OCI-M2 (cell line): ENCODE data around the gene SH3TC1.

Experiments used
- DNase-seq: peaks from one replicate; lab custom pipeline; 2025; ENCODE audit not compliant: unreplicated experiment; lab: John Stamatoyannopoulos, UW

The SH3TC1 gene

DNA sequence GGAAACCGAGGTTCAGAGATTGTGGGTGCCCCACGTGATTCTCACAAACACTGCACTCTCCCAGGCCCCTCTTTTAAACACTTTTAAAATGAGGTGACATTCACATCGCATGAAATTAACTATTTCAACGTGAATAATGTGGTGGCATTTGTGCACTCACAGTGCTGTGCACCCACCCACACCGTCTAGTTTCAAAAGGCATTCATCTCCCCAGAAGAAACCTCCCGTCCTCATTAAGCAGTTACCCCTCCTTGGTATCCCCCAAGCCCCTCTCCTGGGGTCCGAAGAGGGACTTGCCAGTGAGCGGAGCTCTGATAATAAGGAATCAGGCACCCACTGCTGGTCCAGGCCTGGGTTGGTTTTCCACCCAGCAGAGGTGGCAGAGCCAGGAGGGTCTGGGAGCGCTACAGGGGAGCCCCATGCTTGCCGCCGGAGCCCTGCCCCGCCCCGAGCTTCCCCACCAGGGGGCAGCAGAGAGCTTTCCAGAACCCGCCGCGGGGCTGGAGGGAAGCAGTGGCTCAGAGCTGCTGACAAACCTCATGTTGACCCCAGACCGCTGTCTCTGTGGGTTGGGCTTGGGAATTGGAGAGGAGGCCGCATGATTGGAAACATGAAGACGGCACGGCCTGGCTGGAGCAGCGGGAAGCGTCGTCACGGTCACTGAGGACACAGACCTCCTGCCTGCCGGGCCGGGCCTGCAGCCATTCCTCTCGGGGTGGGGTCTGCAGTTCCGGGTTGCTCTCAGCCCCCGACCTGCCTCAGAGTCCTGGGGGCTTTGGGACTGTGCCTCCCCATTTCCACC is 43.0 kb downstream of the SH3TC1 start:
- peak; percentile 8 for DNase-seq

GRCh38 chr4:8242782-8243560 is 43.9 kb downstream of the SH3TC1 start:
- DNase-seq: no peak

- no peak for DNase-seq
These were observed 45.1 kb downstream of the SH3TC1 start for GRCh38 chr4:8244001-8244757.

- DNase-seq: no peak
These were observed 45.9 kb downstream of the SH3TC1 start for GRCh38 chr4:8244931-8245460.

- no peak for DNase-seq
These were observed 47.1 kb downstream of the SH3TC1 start for GRCh38 chr4:8245884-8246833.

- DNase-seq: no peak
These were observed 48.2 kb downstream of the SH3TC1 start for GRCh38 chr4:8247047-8247930.

GRCh38 chr4:8248091-8248490 is 49.0 kb downstream of the SH3TC1 start:
- no peak for DNase-seq

- DNase-seq: no peak
These were observed 51.1 kb downstream of the SH3TC1 start for GRCh38 chr4:8250227-8250626.

DNA sequence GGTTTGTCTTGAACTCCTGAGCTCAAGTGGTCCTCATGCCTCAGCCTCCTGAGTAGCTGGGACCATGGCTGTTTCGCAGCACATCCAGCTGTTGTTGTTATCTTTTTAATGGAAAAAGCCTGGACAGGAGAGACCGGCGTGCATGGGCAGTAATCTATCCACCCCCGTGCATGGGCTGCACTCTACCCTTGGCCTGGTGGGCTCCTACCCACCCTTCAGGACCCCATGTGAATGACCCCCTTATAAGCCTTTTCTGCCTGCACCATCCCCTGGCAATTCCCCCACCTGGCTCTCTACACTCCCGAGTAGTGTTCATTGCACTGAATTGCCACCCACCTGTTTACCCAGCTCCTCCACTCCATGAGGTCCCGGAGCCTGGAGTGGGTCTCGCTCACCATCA is 51.5 kb downstream of the SH3TC1 start:
- no peak for DNase-seq

DNA sequence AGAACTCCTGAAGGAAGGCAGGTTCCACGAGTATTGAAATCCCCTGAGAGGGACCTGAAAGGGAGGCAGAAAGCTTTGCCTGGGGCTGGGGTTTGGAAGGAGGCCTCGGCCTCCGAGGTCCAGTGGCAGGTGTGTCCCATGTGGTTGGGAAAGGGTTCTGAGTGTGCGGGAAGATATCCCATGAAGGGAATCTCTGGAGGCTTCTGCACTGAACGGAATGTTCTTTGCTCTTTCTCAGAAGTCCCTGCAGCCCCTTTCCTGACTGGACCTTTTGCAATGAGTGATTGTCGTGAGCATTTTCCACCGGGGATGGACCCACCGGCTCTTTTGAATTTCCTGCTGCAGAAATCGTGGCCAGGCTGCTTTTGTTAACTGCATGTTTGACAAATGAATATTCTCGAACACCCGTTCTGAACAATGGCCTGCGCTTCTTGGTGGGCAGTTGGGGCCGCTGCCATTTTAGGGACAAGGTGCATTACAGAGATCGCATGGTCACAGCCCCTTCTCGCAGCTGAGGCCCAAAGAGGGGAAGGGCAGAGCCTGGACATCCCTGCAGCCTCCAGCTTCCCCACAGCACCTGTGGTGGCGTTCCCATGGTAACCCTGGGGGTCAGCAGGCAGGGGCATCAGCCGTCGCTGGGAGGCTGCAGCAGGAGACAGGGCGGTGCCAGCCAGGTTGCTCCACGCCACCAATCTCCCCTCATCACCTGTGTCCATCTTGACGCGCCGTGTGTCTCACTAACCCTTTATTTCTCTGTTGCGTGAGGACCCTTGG is 52.2 kb downstream of the SH3TC1 start:
- DNase-seq: no peak

DNA sequence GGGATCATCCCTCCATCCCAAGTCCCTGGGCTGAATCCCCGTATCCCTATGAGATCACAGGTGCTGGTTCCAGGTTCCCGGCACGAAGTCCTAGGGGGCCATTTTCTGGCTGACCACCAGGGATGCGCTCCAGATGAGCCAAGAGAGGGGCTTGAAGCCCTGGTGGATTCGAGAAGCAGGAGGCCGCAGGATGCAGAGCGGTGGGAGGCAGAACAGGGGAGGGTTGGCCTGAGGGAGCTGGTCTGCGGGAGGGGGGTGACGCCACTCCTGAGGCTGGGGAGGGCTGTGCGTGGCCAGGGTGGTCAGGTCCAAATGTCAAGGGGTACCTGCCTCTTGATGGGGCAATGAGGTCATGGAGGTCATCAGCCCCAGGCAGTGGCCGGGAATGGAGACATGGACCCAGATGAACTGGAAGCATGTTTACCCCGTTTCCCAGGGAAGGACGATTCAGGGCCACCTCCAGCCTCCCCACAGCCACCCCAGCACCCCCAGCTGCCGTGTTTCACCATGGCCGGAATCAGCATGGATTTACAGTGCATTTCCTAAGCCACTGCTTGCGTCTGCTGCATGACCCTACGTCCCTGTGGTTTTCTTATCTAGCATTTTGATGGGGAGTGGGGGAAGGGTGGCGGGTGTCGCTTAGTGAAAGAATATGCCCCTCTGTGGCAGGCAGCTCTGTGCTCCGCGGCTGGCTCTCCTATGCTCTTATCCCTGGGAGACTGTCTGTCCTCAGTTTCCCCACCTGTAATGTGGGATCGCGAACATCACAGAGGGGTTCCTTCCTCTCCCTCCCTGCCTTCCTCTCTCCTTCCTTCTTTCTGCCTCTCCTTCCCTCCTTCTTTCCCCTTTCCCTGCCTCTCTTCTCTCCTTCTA is 53.4 kb downstream of the SH3TC1 start:
- no peak for DNase-seq

- DNase-seq: no peak
These were observed 55.0 kb downstream of the SH3TC1 start for GRCh38 chr4:8254076-8254475.

DNA sequence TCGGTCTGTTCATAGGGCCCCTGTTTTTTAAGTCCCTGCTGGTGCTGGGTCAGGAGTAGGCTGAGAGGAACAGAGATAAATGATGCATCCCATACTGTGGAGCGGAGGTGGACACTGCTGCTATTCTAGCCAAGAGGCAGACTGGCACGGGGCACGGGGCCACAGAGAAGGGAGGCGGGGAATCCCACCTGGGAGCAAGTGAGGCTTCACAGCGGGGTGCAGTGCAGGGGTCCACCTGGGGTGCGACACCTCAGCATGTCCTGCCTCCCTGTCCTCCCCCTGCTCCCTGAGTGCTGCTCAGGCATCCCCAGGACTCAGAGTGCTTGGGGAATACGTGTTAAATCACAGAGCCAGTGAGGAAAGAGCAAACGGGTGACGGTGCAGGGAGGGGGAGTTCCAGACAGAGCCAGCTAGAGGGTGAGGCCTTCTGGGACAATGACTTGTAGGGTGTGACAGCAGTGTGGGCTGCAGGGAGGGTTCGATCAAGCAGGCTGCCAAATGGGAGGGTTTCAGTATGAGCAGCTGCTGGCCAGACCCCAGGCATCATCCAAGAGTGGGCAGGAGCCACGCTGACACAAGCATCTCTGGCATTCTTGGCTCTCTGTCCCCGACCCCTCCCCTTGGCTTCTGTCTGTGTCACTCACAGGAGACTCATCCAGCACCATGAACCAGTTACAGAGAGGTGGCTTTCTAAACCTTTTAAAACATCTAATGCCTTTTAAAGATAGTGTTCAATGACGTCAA is 56.8 kb downstream of the SH3TC1 start:
- DNase-seq: no peak

- DNase-seq: no peak
These were observed 58.8 kb downstream of the SH3TC1 start for GRCh38 chr4:8257854-8258253.

DNA sequence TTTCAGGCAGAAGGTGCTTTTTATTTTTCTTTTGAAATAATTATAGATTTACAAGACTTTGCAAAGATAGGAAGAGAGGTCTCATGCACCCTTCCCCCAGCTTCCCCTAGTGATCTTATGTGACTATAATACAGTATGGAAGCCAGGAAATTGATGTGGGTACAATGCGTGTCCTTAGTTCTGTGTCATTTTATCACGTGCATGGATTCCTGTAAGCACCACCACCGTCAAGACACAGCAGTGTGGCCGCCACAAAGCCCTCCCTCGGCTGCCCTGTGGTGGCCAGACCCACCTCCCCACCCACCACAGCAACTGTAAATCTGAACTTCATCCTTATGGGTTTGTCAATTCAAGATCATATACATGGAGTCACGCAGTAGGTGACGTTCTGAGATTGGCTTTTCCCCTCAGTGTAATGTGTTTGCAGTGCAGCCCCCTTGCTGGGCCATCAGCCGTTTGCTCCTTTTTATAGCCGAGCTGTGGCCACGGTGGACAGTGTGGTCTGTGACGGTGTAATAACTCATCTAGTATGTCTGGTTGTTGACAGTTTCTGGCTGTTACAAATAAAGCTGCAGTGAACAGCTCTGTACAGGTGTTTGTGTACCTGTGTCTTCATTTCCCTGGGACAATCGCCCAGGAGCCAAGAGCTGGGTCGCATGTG is 59.6 kb downstream of the SH3TC1 start:
- DNase-seq: no peak

- no peak for DNase-seq
These were observed 60.8 kb downstream of the SH3TC1 start for GRCh38 chr4:8259743-8260430.
